Tibial nerve (tissue), 3 donors: ENCODE data around the gene CRISP1.

Experiments
- POLR2A ChIP-seq, 2 donors: fragments of 450-650 bp; IDR thresholded peaks; one replicate each; pipeline ENCODE4 v1.6.1; 2017; ENCODE audit warnings: antibody characterized with exemption in 2 of 2, mild to moderate bottlenecking in 2 of 2, moderate library complexity in 2 of 2
- TF ChIP-seq, protein P1 (sequence below), 5 experiments: fragments of 200-600 bp in 3 of 5; fragments of 450-650 bp in 2 of 5; sonication (generic) in 3 of 5; IDR thresholded peaks; one replicate each; pipeline ENCODE4 v1.5.1; 2016 to 2019; ENCODE audit warnings: antibody characterized with exemption in 5 of 5, mild to moderate bottlenecking in 3 of 5, moderate library complexity in 2 of 5

DNA sequence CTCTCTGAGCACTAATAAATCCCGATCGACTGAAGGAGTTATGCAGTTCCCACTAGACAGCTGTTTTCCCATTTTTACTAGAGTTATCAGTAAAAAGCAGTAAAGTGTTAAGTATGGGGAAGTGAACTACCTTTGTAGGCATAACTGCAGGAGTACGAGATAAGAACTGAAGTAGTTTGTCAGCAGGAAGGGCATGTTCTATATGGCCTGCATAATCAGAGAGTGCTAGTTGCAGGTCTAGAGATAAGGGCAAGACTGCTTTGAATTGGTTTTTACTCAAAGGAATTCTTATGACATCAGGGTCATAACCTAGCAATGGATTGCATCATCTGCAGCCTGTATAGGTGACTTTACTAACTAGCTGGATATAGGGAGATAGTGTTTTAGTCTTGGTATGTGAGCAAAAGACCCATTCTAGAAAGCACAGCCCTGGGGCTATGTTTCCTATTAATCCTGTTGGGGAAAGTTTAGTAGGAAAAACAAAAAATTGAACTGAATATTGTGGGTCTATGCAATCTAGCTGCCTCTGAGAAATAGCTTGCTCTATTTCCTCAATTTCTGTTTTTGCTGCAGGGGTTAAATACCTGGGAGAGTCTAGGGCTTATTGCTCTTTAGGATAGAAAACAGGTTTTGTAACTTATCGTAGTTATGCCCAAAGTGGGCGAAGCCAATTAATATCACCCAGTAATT is 22.6 kb upstream of the CRISP1 start:
- TF ChIP-seq, protein P1, sequence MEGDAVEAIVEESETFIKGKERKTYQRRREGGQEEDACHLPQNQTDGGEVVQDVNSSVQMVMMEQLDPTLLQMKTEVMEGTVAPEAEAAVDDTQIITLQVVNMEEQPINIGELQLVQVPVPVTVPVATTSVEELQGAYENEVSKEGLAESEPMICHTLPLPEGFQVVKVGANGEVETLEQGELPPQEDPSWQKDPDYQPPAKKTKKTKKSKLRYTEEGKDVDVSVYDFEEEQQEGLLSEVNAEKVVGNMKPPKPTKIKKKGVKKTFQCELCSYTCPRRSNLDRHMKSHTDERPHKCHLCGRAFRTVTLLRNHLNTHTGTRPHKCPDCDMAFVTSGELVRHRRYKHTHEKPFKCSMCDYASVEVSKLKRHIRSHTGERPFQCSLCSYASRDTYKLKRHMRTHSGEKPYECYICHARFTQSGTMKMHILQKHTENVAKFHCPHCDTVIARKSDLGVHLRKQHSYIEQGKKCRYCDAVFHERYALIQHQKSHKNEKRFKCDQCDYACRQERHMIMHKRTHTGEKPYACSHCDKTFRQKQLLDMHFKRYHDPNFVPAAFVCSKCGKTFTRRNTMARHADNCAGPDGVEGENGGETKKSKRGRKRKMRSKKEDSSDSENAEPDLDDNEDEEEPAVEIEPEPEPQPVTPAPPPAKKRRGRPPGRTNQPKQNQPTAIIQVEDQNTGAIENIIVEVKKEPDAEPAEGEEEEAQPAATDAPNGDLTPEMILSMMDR (IDR thresholded peaks at IDR 0.05): no peak
- TF ChIP-seq POLR2A (IDR thresholded peaks at IDR 0.05): no peak
